ENCODE results near the gene DDX25.

Gene DDX25

DNA sequence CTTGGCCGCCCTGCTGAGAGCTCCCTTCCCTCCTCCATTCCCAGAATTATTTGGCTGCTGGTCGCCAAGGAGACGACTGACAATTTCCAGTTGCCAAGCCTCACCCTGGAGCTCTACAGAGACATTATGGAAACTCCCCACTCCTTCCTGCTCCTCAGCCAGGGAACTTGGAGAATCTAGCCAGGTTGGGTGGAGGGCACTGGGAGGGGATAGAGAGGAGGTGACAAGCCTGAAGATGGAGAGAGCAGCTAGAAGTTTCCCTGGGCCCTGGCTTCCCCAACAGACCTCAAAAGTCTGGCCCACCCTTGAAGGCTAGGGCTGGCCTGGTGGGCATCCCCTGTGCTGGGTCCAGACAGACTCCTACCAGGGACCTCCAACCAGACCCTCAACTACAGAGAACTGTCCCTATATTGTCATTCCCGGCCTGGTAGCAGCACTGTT is 34.8 kb downstream of the DDX25 start:
- DNase-seq, result no peak

DNA sequence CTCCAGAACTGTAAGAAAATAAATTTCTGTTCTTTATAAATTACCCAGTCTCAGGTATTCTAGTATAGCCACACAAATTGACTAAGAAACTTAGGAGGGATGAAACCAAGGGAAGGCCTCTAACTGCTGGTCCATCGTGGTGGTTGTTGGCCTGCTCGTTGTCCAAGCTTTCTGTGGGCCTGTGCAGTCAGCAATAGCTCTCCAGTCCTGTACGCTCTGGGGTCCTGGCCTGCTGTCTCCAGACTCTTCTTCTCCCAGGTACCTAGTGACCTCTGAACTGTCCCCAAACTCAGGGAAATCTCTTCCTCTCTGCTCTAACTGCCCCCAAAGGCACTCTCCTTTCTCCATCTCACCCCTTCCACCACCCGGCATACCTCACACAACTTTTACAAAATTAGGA is 35.8 kb downstream of the DDX25 start:
- no peak for DNase-seq

DNA sequence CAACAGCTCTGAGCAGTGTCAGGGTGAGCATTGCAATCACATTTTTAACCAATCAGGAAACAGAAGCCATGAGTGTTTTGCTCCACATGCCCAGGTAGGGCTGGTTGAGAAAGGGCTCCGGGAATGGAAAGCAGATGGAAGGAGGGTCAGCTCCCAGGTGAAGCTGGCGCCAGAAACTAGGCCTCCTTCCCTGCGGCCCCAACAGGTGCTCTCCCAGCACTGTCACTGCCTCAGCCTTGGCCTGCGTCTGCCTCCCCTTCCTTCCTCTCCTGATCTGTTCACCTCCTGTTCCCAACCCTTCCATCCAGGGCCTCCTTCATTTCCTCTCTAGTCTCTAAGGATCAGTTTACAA is 36.9 kb downstream of the DDX25 start:
- no peak for DNase-seq

DNA sequence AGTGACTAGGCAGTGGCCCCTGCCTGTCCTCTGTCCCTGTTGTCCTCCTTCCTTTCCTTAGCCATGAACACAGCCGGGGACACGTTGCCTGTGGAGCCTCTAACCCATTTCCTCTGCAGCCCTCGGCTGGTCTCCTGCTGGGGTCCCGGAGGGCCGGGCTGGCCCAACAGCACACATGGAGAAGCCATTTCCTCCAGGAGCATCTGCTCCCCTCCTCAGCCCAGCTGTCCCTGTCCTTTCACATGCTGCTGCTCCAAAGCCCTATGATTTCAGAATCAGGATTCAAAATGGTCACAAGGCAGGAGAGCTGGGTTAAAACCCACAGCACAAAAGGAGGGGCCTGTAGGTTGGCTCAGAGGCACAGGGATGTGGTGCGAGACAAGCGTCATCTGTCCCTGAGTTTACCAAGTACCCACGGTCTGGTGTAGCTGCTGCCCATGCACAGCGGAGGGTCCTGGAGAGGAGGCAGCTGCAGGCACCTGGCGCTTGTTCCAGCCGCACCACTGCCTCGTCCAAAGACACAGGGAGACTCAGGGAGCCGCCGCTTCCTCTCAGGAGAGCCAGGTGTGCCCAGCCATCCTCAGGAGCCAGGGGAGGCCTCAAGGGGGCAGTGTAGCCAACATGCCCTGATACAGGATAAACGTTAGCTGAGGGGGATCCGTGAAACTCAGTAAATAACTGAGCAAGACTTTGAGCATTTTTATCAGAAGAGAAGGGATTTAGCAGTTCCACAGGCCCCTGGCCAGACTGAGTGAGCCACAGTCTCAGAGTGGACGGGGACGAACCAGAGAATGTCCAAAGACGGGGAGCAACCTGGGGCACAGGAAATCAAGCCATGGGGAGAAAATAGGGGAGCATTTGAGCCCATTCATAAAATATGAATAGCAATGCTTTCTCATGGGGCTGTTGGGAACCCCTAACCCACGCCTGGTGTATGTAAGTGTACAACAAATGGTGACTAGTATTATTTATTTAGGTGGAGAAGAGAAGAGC is 37.6 kb downstream of the DDX25 start:
- DNase-seq, result peak; percentile 47

DNA sequence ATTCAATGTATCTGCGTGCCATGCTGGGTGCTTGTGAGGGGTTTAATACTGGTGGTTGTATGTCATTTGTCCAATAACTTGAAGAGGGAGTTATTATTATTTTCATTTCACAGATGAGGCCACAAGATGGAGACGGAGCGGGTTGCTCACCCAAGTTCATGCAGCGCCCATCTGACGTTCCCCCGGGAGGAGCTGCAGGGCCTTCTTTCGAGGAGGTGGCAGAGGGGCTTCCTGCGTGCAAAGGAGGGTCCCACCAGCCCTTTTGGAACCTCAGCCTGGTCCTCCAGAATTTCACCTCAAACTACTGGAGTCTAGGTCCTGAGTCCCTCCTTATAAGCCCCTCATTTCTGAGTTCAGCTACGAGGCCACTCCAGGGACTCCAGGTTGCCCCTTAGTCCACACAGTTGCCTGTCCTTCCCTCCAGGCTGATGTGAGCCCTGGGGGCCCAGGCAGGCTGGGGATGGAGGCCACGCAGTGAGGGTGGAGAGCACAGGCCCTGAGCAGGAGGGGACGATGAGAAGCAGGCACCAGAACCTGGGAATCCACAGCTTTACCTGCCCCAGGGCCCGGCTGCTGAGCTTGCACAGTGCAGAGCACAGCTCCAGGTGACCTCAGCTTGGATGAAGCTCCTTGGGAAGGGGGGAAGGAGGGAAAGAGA is 38.6 kb downstream of the DDX25 start:
- no peak for DNase-seq

DNA sequence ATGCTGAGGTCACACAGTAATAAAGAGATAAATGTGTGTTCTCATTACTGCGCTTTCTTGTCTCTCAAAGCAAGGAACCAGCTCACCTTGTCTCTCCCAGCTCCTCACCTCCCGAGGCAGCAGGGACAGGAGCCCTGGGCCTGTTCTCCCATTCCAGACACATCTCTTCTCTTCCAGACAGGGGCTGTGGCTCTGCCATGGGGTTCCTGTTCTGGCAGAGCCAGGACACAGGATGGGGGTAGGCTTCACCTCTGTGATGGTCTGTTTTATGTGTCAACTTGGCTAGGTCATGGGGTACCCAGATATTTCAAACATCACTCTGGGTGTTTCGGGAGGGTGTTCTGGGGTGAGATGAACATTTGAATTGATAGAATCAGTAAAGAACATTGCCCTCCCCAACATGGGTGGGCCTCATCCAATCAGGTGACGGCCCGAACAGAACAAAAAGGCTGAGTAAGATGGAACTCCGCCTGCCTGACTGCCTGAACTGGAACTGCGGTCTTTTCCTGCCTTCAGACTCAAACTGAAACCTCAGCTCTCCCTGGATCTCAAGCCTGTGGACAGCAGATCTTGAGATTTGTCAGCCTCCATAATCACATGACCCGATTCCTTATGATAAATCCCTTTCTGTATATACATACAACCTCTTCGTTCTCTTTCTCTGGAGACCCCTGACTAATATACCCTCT is 39.5 kb downstream of the DDX25 start:
- DNase-seq, result no peak

DNA sequence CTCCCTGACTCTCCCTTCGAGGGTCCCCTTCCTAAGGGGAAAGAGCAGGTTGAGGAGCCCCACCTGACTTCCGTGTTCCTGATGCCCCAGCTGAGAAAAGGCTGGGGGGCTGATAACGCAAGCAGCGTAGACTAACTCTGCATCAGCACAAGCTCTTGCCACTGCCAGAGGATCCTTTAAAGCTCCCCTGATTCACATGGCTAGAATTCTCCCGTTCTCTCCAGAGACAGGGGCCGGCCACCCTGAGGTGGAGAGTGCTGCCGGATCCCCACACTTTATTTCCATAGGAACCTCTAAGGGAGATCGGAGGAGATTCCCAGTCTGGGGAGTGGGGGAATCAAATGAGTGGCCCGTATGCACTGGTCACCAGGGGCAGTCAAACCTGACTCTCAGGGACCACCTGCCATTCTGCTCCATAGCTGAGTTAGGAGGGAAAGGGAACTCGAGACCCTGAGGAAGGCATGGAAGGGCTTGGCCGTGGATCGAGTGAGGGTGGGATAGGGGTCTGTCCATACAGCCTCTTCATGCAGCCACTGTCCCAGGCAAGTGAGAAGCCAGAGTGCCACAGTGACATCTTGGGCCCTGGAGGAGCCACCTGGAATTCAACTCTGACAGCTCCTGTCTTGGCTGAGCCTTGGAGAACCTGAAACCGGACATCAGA is 40.2 kb downstream of the DDX25 start:
- no peak for DNase-seq

DNA sequence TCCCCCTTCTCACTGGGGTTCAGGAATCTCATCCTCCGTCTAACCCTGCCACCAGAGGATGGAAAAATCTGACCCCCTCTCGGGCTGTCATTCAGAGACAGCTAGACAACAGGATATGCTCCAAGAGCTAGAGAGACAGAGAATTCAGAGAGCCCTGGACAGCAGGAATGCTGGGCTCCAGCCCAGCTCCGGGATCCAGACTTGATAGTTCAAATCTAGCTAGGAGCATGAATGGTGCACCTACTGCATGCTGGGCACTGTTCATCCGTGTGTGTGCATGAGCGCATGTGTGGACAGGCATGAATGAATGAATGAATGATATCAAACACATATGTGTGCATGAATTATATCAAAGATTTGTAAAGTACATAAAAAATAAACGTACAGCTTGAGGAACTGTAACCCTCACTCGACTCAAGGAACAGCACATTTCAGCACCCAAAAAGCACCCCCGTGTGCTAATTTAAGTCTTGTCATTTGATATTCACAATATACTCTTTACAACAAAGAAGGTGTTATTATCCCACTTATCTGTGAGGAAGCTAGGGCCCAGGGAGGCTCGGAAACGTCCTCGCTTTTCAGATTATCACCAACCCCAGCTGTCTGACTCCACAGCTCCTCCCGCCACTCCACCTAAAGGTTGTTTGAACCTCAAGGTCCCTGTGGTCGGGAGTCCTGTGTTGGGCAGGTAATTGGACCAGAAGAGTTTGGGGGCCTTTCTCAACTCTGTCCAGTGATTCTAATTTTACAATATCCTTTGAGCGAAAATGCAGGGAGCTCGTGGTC is 40.9 kb downstream of the DDX25 start:
- DNase-seq, result no peak

DNA sequence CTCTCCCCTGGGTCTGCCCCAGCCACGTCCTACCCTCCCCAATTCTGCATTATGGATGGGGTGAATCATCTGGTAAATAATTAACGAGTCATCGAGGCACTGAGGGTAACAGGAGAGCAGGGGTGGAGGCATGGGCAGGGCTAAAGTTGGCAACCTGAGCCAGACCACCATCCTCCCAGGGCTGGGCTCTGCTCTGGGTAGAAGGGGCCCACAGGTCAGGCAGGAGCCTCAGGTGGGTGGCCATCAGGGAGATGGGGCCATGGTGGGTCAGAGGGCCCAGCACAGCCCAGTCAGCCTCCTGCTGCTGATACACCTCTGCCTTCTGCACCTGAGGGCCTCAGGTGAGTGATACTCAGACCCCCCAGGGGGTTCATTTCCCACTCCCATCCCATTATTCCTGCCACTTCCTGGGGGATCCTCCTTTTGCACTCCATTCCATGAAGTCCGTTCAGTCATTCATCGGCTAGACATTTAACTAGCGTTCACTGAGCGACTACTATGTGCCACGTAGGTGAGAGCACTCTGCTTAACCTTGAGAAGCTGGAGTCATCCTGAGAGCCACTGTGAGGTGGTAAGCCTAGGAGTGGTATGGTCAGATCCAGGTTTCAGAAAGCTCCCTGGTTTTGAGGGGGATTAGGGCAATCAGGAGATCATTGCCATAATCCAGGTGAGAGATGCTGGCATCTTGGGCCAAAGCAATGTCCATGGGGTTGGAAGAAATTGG is 41.7 kb downstream of the DDX25 start, which contains the start of gene VSIG10L2:
Gene VSIG10L2 (plus strand): TSS at position 248 of the 724 bp plus-strand sequence. CDS start 12 bp downstream, at position 260.
- no peak for DNase-seq

DNA sequence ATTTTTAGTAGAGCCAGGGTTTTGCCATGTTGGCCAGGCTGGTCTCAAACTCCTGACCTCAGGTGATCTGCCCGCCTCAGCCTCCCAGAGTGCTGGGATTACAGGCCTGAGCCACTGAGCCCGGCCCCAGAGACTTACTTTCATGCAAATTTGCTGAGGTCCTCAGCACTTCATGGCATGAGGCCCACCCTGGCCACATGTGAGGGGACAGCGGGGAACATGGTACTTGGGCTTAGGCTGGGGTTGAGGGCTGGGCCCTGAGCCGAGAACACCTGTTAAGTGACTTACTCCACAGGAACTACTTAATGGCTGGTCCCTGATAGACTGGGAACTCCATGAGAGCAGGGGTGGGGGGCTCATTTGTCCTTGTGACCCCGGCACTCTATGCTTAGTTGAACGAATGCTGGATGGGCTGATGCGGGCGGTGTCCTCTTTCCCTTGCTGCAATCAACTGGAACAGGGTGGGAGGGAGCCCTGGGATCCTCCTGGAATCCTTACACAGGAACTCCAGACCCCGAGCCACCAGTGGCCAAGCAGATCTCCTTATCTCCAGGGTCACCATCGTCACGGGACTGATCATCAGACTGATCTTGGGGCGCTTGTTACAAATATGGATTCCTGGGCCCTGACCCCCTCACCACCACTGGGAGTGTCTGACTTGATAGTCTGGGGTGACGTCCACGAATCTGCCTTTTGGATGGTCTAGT is 42.6 kb downstream of the DDX25 start:
- no peak for DNase-seq

DNA sequence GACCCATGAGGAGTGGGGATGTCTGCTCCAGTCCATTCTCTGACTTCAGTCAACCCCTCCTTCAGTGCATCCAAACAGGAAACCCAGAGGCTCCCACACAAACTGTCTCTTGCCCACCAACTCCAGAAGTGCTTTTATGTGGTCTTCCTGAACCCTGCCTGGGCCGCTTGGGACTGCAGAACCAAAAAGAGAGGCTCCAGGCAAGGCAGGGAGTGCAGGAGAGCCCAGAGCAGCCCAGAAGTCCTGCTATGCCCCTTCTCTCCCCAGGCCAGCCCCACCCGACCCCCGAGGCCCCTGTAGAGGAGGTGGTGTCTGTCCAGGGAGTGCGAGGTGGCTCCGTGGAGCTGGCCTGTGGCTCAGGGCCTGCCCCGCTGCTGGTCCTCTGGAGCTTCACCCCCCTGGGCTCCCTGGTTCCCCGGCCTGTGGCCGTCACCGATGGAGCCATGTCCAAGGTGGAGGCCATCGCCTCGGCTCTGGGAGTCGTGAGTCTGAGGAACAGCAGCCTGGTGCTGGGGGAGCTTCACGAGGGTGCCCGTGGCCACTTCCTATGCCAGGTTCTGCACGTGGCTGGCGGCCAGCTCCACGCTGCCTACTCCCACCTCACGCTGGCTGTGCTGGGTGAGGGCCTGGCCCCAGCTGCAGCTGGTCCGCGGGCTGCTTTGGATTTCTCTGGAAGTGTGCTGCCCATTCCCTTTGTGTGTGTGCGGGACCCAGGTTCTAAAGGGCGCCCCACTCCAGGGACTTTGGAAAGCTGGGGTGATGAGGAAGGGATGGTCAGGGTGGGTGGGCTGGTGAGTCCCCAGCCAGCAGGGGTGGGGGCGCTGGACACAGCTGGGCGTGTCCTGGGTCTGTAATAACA is 43.3 kb downstream of the DDX25 start:
- DNase-seq, result no peak

DNA sequence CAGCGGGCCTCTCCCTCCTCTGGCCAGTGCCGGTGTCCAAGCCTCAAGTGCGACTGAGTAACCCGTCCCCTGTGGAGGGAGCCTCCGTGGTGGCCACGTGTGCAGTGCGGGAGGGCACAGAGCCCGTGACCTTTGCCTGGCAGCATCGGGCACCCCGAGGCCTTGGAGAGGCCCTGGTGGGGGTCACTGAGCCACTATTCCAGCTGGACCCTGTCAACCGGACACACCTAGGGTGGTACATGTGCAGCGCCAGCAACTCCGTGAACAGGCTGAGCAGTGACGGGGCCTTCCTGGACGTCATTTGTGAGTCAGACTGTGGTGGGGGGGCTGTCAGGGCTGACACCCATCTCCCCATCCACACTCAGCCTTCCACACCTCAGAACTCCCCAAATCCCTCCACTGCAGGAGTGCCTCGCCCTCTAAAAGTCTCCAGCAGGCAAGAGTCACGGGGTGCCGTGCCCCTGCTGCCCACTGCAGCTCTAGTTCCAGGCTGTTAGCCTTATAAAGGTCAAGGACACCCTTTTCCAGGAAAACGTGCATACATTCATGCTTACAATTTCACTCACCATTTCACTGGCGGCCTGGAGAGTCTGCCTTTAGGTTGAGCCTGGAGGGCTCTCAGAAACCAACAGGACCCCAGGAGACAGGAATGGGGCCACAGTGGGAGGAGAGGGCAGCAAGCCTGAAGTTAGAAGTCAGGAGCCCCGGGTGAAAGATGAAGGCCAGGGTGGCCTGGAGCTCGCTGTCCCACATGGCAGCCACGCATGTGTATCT is 44.2 kb downstream of the DDX25 start:
- no peak for DNase-seq

DNA sequence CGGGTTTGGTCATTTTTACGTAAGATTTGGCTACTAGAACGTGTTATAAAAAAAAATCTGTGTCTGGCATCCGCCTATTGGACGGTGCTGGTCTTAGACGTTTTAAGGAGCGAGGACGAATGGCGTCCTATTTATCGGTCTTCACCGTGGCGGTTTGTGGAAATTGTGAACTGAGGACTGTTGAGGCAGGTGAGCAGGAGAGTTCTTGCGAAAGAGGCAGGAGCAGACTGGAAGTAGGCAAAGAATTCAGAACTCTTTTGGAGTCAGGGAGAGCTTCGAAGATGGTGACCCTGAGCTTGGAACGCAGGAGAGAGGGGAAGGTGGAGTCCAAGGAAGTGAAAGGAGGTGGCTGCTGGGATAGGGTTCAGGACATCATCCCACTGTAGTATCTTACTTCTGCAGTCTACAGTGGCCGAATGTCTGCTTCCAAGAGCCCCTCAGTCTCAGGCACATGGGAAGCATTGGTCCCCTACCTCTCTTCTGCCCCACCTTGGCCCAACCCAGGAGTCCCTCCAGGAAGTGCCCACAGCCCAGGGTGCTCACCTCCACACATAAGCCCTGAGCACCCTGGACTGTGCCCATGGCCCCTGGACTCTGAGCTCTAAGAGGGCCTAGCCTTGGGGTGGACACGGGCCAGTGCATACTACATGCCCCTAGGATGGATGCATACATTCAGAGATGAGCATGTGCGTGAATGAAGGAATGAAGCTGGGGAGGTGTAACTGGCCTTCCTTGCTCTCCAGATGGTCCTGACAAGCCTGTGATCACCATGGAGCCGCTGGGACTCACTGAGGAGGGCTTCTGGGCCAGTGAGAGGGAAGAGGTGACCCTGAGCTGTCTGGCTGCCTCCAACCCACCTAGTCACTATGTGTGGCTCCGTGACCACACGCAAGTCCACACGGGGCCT is 45.2 kb downstream of the DDX25 start:
- DNase-seq, result no peak

DNA sequence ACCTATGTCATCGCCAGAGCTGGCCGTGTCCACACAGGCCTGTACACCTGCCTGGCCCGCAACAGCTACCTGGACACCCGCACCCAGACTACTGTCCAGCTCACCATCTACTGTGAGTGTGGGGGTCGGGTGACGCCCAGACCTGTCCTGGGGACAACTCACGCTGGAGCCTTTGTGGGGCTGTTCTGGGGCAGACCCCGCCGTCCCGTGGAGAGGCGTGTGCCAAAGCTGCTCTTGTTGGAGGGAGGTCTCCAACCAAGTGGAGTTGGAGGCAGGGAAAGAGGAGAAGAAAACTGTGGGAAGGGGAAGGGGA is 45.8 kb downstream of the DDX25 start:
- no peak for DNase-seq

DNA sequence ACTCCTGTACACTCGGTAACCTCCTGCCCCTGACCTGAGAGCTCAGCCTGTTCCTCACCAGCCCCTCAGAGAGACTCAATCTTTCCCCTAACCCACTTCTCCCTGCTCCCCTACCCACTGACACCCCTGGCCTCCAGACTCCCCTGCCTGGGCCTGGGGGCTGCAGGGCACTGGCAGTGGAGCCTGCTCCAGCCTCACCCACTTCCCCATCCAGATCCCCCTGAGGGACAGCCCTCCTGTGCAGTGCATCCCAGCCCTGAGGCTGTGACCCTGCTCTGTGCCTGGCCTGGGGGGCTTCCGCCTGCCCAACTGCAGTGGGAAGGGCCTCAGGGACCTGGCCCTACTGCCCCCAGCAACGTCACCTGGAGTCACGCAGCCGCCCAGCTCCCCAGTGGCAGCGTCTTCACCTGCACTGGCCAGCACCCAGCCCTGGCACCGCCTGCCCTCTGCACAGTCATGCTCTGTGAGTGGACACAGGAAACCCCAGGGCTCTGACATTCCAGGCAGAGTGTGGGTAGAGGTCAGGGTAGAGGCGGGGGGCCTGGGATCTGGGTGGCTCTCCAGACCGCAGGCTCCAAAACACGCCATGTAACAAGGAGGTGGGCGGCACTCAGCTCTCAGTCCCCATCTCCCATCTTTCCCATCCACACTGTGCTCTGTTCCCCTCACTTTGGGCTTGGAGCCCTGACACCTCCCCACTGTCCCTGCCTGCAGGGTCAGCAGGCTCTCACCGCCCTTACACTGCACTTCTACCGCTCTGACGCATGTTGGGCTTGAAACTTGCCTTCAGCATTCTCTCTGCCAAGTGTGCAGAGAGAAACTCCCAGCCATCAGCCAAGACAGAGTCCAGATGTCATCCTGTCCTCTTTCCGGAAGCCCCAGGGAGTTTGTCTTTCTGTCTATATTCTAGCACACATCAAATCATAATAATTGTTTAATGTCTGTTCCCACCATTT is 46.7 kb downstream of the DDX25 start:
- no peak for DNase-seq

DNA sequence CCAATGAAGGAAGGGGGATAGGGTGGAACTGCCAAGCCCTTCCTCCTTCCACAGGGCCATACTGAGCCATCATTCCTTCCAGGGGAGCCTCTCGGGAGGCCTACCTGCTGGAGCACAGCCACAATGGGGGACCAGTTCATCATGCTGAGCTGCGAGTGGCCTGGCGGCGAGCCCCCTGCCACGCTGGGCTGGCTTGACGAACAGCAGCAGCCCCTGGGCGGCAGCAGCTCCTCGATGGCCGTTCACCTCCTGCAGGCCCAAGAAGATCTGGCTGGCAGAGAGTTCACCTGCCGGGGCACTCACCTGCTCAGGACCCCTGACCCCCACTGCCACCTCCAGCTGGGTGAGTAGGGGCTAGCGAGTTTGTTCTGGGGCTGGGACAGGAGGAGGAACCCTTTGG is 47.4 kb downstream of the DDX25 start:
- no peak for DNase-seq

DNA sequence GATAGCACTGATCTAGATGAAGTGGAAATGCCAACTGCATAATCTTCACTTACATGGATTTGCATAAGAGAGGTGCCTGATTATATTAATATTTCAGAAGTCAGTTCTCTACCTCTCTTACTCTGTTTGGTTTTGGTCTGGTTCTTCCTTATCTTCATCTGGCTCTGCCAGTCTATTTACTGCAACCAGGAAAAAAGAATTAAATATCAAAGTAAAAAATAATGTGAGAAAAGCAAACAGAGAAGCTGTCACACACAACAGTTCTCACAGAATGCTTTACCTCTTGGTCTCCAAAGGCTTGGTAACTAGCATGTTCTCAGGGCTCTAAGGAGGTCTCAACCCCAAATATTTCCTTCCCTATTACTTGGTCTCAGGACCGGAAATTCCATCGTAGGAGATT is 48.3 kb downstream of the DDX25 start:
- DNase-seq, result no peak
